Loucy (cell line): Measurements from ENCODE around the gene PAFAH1B2.

Experiments
- CTCF ChIP-seq: fragments of 200-600 bp; sonication (generic); conservative IDR thresholded peaks from 2 replicates; pipeline ENCODE4 v1.5.1; 2014; ENCODE audit warnings: mild to moderate bottlenecking, antibody characterized with exemption, low read length
- EZH2phosphoT487 ChIP-seq: fragments of 200-600 bp; IDR thresholded peaks from 2 replicates; pipeline ENCODE4 v1.6.1; 2018; ENCODE audit warnings: antibody characterized with exemption, mild to moderate bottlenecking, moderate library complexity, borderline replicate concordance

- TF ChIP-seq CTCF, result no peak
- TF ChIP-seq EZH2phosphoT487, result no peak
These were observed 48.4 kb downstream of the PAFAH1B2 start for GRCh38 chr11:117192401-117192875.
